ENCODE data around the gene F10. TPM values are rescaled to one million over a fixed set of nuclear protein-coding genes. Genes with fewer than 3 reads are reported as not detected.

The F10 gene
- total RNA-seq, 4 donors from 2014 or later: 1.00 to 4.8 (median 2.4) TPM

- H3K4me3 ChIP-seq: no peak overlapping the region
- no peak overlapping the region for H3K27ac ChIP-seq
- ATAC-seq (no peak), DNase-seq (no peak)
- in situ Hi-C loops (cut with MboI; ENCODE audit: low sequenced_read_pairs in 4 of 4) (no loop called here), intact Hi-C loops (cut with DNase I; ENCODE audit: low total_unique reads) (no loop called here)
- no peaks in the 10 kb centered on the region for H3K36me3 ChIP-seq
- H3K27me3 ChIP-seq: no peaks in the 10 kb centered on the region
- H3K4me1 ChIP-seq: peaks cover 9 to 10% of the 10 kb centered on the region in 2 donors
- no peaks in the 10 kb centered on the region for H3K9me3 ChIP-seq
- no peak for TF ChIP-seq POLR2A (IDR thresholded peaks at IDR 0.05)
- no peak for TF ChIP-seq CTCF (IDR thresholded peaks at IDR 0.05 in 4 of 5, conservative IDR thresholded peaks at IDR 0.05 in 1 of 5)
Measured at GRCh38 chr13:113148407-113148806, 25.8 kb downstream of the F10 start.

- Histone ChIP-seq H3K36me3 (no peaks in the 10 kb centered on the region), H3K27ac (no peak overlapping the region), H3K27me3 (no peaks in the 10 kb centered on the region), H3K4me3 (no peak overlapping the region), H3K9me3 (no peaks in the 10 kb centered on the region), H3K4me1 (peaks cover 9 to 11% of the 10 kb centered on the region in 2 donors)
- TF ChIP-seq POLR2A (IDR thresholded peaks at IDR 0.05): no peak
- TF ChIP-seq CTCF (IDR thresholded peaks at IDR 0.05 in 4 of 5, conservative IDR thresholded peaks at IDR 0.05 in 1 of 5): no peak
- ATAC-seq (no peak), DNase-seq (no peak)
- intact Hi-C loops (cut with DNase I; ENCODE audit: low total_unique reads): no loop called here
- in situ Hi-C loops (cut with MboI; ENCODE audit: low sequenced_read_pairs in 4 of 4): no loop called here
Measured at GRCh38 chr13:113148940-113149503, 26.4 kb downstream of the F10 start.

- Histone ChIP-seq H3K27me3 (no peaks in the 10 kb centered on the region), H3K4me3 (no peak overlapping the region), H3K9me3 (no peaks in the 10 kb centered on the region), H3K27ac (no peak overlapping the region), H3K4me1 (peaks cover 9 to 16% of the 10 kb centered on the region in 2 donors), H3K36me3 (no peaks in the 10 kb centered on the region)
- in situ Hi-C loops (cut with MboI; ENCODE audit: low sequenced_read_pairs in 4 of 4) (no loop called here), intact Hi-C loops (cut with DNase I; ENCODE audit: low total_unique reads) (loop anchor here (10.0 kb wide), 2 partner anchors 115 to 145 kb away; partner anchors contain the start of gene LAMP1)
- DNase-seq (no peak), ATAC-seq (no peak)
- TF ChIP-seq POLR2A (IDR thresholded peaks at IDR 0.05) (no peak), CTCF (IDR thresholded peaks at IDR 0.05 in 4 of 5, conservative IDR thresholded peaks at IDR 0.05 in 1 of 5) (no peak)
Measured at GRCh38 chr13:113149711-113150549, 27.3 kb downstream of the F10 start.

- ATAC-seq (no peak), DNase-seq (no peak)
- in situ Hi-C loops (cut with MboI; ENCODE audit: low sequenced_read_pairs in 4 of 4) (no loop called here), intact Hi-C loops (cut with DNase I; ENCODE audit: low total_unique reads) (loop anchor here (10.0 kb wide), 2 partner anchors 116 to 144 kb away; partner anchors contain the start of gene LAMP1)
- TF ChIP-seq CTCF (IDR thresholded peaks at IDR 0.05 in 4 of 5, conservative IDR thresholded peaks at IDR 0.05 in 1 of 5) (no peak), POLR2A (IDR thresholded peaks at IDR 0.05) (no peak)
- Histone ChIP-seq H3K27ac (no peak overlapping the region), H3K36me3 (no peaks in the 10 kb centered on the region), H3K9me3 (no peaks in the 10 kb centered on the region), H3K27me3 (no peaks in the 10 kb centered on the region), H3K4me1 (peaks cover 9 to 16% of the 10 kb centered on the region in 2 donors), H3K4me3 (no peak overlapping the region)
Measured at GRCh38 chr13:113150550-113151365, 28.2 kb downstream of the F10 start.
